K562 (cell line): ENCODE measurements around the gene ZDHHC14. TPM values are rescaled to one million over a fixed set of nuclear protein-coding genes. Genes with fewer than 3 reads are reported as not detected.
A peak's percentile ranks its signal among the peaks of the same experiment; 100 is the strongest.

Experiments used
- ATF7 ChIP-seq: fragments of 450-650 bp; IDR thresholded peaks from 2 replicates; pipeline ENCODE4 v1.7.1; 2014; ENCODE audit warnings: mild to moderate bottlenecking, moderate library complexity
- BACH1 ChIP-seq: fragments of 200-800 bp; sonication (Bioruptor generic); IDR thresholded peaks from 2 replicates; pipeline ENCODE4 v1.6.1; 2016; ENCODE audit warnings: missing genetic modification characterization, missing compliant biosample characterization
- CBX2 ChIP-seq: fragments of 200-600 bp; sonication (generic); IDR thresholded peaks from one replicate; pipeline ENCODE4 v1.6.1; 2012; ENCODE audit warnings: mild to moderate bottlenecking, low read length, inconsistent platforms; ENCODE audit not compliant: insufficient read depth, poor library complexity, severe bottlenecking
- MAFF ChIP-seq: IDR thresholded peaks from 2 replicates; pipeline ENCODE4 v1.6.1; 2012; ENCODE audit warnings: low read length, improper control_type of control experiment
- MCM5 ChIP-seq: fragments of 450-650 bp; IDR thresholded peaks from 2 replicates; pipeline ENCODE4 v1.6.1; 2016; ENCODE audit warnings: low read depth
- MEIS2 ChIP-seq: fragments of 450-650 bp; IDR thresholded peaks from 2 replicates; pipeline ENCODE4 v1.6.1; 2014; ENCODE audit warnings: mild to moderate bottlenecking; ENCODE audit not compliant: partially characterized antibody
- NFE2 ChIP-seq: IDR thresholded peaks from 2 replicates; pipeline ENCODE4 v1.6.1; 2014; ENCODE audit warnings: antibody characterized with exemption, low read depth
- RHOXF2B ChIP-seq: fragments of 250-450 bp; sonication (Bioruptor Pico); conservative IDR thresholded peaks from 2 replicates; pipeline ENCODE4 v1.5.1; 2021
- SLC30A9 ChIP-seq: fragments of 250-450 bp; sonication (Bioruptor Pico); IDR thresholded peaks from 2 replicates; pipeline ENCODE4 v1.8.0; 2022; ENCODE audit warnings: mild to moderate bottlenecking, moderate library complexity
- ZNF140 ChIP-seq: fragments of 250-450 bp; sonication (Bioruptor Pico); IDR thresholded peaks from 2 replicates; pipeline ENCODE4 v1.8.0; 2021; ENCODE audit warnings: moderate library complexity, mild to moderate bottlenecking, inconsistent platforms
- ZNF143 ChIP-seq: sonication (generic); formaldehyde crosslinking; IDR thresholded peaks from 2 replicates; pipeline ENCODE4 v1.9.0; 2022; ENCODE audit warnings: mild to moderate bottlenecking, missing genetic modification reagents
- ZNF174 ChIP-seq: fragments of 250-450 bp; sonication (Bioruptor Pico); IDR thresholded peaks from 2 replicates; pipeline ENCODE4 v1.4.0; 2020; ENCODE audit warnings: mild to moderate bottlenecking
- ZNF318 ChIP-seq, 2 experiments: fragments of 450-650 bp; IDR thresholded peaks; 2 replicates each; pipeline ENCODE4 v1.6.1; 2016; ENCODE audit warnings: mild to moderate bottlenecking in 2 of 2, borderline replicate concordance in 1 of 2, low read depth in 1 of 2, moderate library complexity in 1 of 2
- ZNF347 ChIP-seq: fragments of 450-650 bp; formaldehyde crosslinking; IDR thresholded peaks from 2 replicates; pipeline ENCODE4 v1.4.0; 2020; ENCODE audit warnings: low read depth, mild to moderate bottlenecking, moderate library complexity
- ZNF668 ChIP-seq: fragments of 250-450 bp; sonication (Bioruptor Pico); IDR thresholded peaks from 2 replicates; pipeline ENCODE4 v1.8.0; 2022; ENCODE audit warnings: mild to moderate bottlenecking, inconsistent platforms
- ZNF785 ChIP-seq: fragments of 250-450 bp; sonication (Bioruptor Pico); IDR thresholded peaks from 2 replicates; pipeline ENCODE4 v1.4.0; 2020; ENCODE audit warnings: mild to moderate bottlenecking
- polyA plus RNA-seq, 8 experiments: library from polyadenylated mRNA; depleted of rRNA in 4 of 8; stranded (reverse) in 5 of 8; unstranded in 3 of 8; fragments of >200 nt; fragmentation: Nextera tagmentation in 2 of 8; fragmentation: Illumina TruSeq in 1 of 8; extraction: Ambion mirVana in 2 of 8; extraction: Trizol in 1 of 8; gene quantifications; 2 replicates each; pipeline versions ENCODE4 v1.2.1 to v1.2.3, GENCODE V29; 2011 to 2014; ENCODE audit warnings: inconsistent platforms in 1 of 8, missing spikeins in 1 of 8
- total RNA-seq, 7 experiments: library from RNA; depleted of rRNA in 6 of 7; stranded (reverse); fragments of >200 nt in 6 of 7; fragmentation: Illumina TruSeq in 2 of 7; extraction: Trizol in 2 of 7; gene quantifications; 2 replicates each; pipeline versions ENCODE4 v1.2.1 to v1.2.3, GENCODE V29; 2011 to 2021; ENCODE audit warnings: low replicate concordance in 1 of 7
- TF ChIP-seq, protein P1 (sequence below): sonication (generic); formaldehyde crosslinking; IDR thresholded peaks from 2 replicates; pipeline ENCODE4 v1.8.0; 2023; ENCODE audit warnings: mild to moderate bottlenecking, missing genetic modification reagents

ZDHHC14 gene
- total and polyA plus RNA-seq, 9 of the 15 experiments (the other 6 are each of a cell fraction or from before 2014, with no cell fraction given), result 0.92 to 23.1 (median 13.8) TPM

DNA sequence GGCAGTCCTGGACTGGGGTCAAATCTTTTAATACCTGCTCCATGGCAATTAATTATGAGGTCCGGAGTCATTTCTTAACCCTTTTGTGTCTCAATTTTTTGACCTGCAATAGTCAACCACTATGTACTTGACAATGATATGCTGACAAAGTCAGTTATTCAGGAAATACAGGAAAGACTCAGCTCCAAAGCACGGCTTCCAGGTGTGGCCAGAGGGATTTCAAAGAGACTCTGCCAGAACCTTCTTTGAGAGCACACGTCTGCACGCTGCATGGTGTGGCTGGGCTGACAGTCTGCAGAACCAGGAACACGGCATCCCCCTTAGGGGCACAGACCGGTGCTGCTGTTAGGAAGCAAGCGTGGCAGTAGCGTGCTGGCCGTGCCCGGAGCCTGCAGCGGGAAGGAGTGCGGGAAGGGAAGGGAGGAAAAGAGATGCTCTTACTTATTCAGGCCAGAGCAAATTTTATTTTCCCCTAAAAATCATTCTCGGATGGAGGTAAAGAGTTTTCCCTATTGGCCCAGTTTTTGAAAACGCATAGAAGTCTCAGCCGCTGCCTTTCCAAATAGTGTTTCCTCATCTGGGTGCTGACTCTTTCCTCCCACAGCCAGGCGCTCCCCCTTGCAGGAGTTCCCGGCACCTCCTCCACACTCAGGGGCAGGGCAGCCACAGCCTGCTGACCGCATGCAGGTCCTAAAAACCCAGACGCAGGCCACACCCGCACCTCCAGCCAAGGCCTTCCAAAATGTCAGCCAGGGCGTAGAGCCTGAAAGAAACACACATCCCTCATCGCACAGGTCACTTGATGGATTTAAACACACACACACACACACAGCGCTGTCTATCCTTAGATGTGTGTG lies 254.6 kb downstream of the ZDHHC14 start (continued):
- TF ChIP-seq ZNF318 (IDR thresholded peaks at IDR 0.05; ENCODE audit: borderline replicate concordance in 1 of 2, low read depth in 1 of 2), result no peak
- TF ChIP-seq MCM5, result no peak
- no peak for TF ChIP-seq CBX2
- peak; percentile 58; the same call in 1 of the 2 replicates for TF ChIP-seq ATF7
- no peak for TF ChIP-seq BACH1 (tag)
- TF ChIP-seq MAFF, result no peak
- TF ChIP-seq ZNF347, result no peak
- no peak for TF ChIP-seq RHOXF2B (CRISPR knock-in tag)
- no peak for TF ChIP-seq ZNF785 (CRISPR knock-in tag)
- no peak for TF ChIP-seq ZNF668
- TF ChIP-seq ZNF143 (CRISPR knock-in tag), result no peak
- no peak for TF ChIP-seq MEIS2
- no peak for TF ChIP-seq SLC30A9 (CRISPR knock-in tag)
- no peak for TF ChIP-seq ZNF140
- TF ChIP-seq, protein P1, sequence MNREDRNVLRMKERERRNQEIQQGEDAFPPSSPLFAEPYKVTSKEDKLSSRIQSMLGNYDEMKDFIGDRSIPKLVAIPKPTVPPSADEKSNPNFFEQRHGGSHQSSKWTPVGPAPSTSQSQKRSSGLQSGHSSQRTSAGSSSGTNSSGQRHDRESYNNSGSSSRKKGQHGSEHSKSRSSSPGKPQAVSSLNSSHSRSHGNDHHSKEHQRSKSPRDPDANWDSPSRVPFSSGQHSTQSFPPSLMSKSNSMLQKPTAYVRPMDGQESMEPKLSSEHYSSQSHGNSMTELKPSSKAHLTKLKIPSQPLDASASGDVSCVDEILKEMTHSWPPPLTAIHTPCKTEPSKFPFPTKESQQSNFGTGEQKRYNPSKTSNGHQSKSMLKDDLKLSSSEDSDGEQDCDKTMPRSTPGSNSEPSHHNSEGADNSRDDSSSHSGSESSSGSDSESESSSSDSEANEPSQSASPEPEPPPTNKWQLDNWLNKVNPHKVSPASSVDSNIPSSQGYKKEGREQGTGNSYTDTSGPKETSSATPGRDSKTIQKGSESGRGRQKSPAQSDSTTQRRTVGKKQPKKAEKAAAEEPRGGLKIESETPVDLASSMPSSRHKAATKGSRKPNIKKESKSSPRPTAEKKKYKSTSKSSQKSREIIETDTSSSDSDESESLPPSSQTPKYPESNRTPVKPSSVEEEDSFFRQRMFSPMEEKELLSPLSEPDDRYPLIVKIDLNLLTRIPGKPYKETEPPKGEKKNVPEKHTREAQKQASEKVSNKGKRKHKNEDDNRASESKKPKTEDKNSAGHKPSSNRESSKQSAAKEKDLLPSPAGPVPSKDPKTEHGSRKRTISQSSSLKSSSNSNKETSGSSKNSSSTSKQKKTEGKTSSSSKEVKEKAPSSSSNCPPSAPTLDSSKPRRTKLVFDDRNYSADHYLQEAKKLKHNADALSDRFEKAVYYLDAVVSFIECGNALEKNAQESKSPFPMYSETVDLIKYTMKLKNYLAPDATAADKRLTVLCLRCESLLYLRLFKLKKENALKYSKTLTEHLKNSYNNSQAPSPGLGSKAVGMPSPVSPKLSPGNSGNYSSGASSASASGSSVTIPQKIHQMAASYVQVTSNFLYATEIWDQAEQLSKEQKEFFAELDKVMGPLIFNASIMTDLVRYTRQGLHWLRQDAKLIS, result 0 out of 2 replicates have a peak, but pooled peaks have one; percentile 52
- TF ChIP-seq ZNF174 (CRISPR knock-in tag), result no peak
- TF ChIP-seq NFE2, result peak; percentile 21; the same call in 1 of the 2 replicates
